H1 (cell line): ENCODE measurements around the gene SLC2A10. TPM values are rescaled to one million over a fixed set of nuclear protein-coding genes. Genes with fewer than 3 reads are reported as not detected.

Experiments used
- CTCF ChIA-PET: fragments of 300-600 bp; sonication (Branson Sonifier 250); formaldehyde crosslinking; loops from one replicate; lab custom pipeline; 2021; ENCODE audit not compliant: partially characterized antibody; lab: Charles Lee
- POLR2A ChIA-PET: fragments of 300-600 bp; sonication (Branson Sonifier 250); formaldehyde crosslinking; loops from one replicate; lab custom pipeline; 2021; ENCODE audit warnings: inconsistent platforms; ENCODE audit not compliant: partially characterized antibody; lab: Charles Lee
- DNase-seq, 2 experiments: peaks; one replicate each; pipeline versions ENCODE4 v3.0.0 to v3.0.0-alpha.2; 2010 to 2022; ENCODE audit warnings: low spot score in 2 of 2, low read depth in 1 of 2, mixed read lengths in 1 of 2
- FAIRE-seq: peaks from 2 replicates; lab custom pipeline; 2011; peaks lifted over from hg19 to GRCh38; lab: Jason Lieb, UNC
- H2AFZ ChIP-seq: 2 replicates; pipeline ENCODE4 v1.8.1; 2012; ENCODE audit warnings: low read length, inconsistent platforms
- H2AK5ac ChIP-seq: 2 replicates; pipeline ENCODE4 v1.6.1; 2013; ENCODE audit warnings: low read depth, low read length
- H2BK120ac ChIP-seq: replicated peaks from 2 replicates; pipeline ENCODE3; 2013; ENCODE audit warnings: low read depth, low read length, inconsistent platforms
- H2BK12ac ChIP-seq: 2 replicates; pipeline ENCODE4 v1.6.1; 2013; ENCODE audit warnings: low read depth, low read length
- H2BK15ac ChIP-seq: 2 replicates; pipeline ENCODE4 v1.6.1; 2013; ENCODE audit warnings: low read length
- H2BK20ac ChIP-seq: 2 replicates; pipeline ENCODE4 v1.6.1; 2013; ENCODE audit warnings: low read length
- H2BK5ac ChIP-seq: 2 replicates; pipeline ENCODE4 v1.6.1; 2013; ENCODE audit warnings: low read depth, low read length
- H3K14ac ChIP-seq: 2 replicates; pipeline ENCODE4 v1.6.1; 2013; ENCODE audit warnings: inconsistent platforms; ENCODE audit not compliant: insufficient read length
- H3K18ac ChIP-seq: 2 replicates; pipeline ENCODE4 v1.6.1; 2013; ENCODE audit warnings: low read length; ENCODE audit errors: extremely low read depth
- H3K23ac ChIP-seq: 2 replicates; pipeline ENCODE4 v1.6.1; 2013; ENCODE audit warnings: inconsistent platforms; ENCODE audit not compliant: insufficient read length
- H3K23me2 ChIP-seq: 2 replicates; pipeline ENCODE4 v1.6.1; 2013; ENCODE audit warnings: low read depth, low read length
- H3K27ac ChIP-seq: 2 replicates; pipeline ENCODE4 v1.6.1; 2011; ENCODE audit warnings: low read depth, low read length, inconsistent platforms
- H3K27me3 ChIP-seq, 4 experiments: replicated peaks in 1 of 4; 1 replicate in 1 of 4; 2 replicates in 3 of 4; pipeline versions ENCODE4 v1.6.1 to v1.8.1; 2011 to 2013; ENCODE audit warnings: low read length in 3 of 4, mild to moderate bottlenecking in 3 of 4, inconsistent platforms in 2 of 4, mixed read lengths in 2 of 4, moderate library complexity in 1 of 4; ENCODE audit not compliant: control insufficient read depth in 3 of 4, insufficient read depth in 3 of 4; ENCODE audit errors: extremely low read depth in 1 of 4
- H3K36me3 ChIP-seq, 4 experiments: 2 replicates each; pipeline versions ENCODE4 v1.6.1 to v1.8.1; 2011 to 2013; ENCODE audit warnings: mild to moderate bottlenecking in 4 of 4, low read length in 3 of 4, moderate library complexity in 2 of 4, control low read depth in 1 of 4, inconsistent platforms in 1 of 4; ENCODE audit not compliant: insufficient read depth in 4 of 4, control insufficient read depth in 2 of 4
- H3K4ac ChIP-seq: replicated peaks from 2 replicates; pipeline ENCODE3; 2013; ENCODE audit warnings: low read length, low read depth, mixed read lengths, inconsistent platforms; ENCODE audit not compliant: insufficient read length
- H3K4me1 ChIP-seq, 4 experiments: replicated peaks in 1 of 4; 1 replicate in 1 of 4; 2 replicates in 3 of 4; pipeline versions ENCODE4 v1.6.1 to v1.8.1; 2011 to 2013; ENCODE audit warnings: low read length in 3 of 4, inconsistent platforms in 2 of 4, mixed read lengths in 1 of 4; ENCODE audit not compliant: insufficient read depth in 4 of 4, control insufficient read depth in 3 of 4
- H3K4me2 ChIP-seq, 2 experiments: 2 replicates each; pipeline versions ENCODE4 v1.6.1 to v1.8.1; 2011 to 2013; ENCODE audit warnings: low read depth in 2 of 2, low read length in 2 of 2, control low read depth in 1 of 2, inconsistent platforms in 1 of 2, mild to moderate bottlenecking in 1 of 2; ENCODE audit not compliant: insufficient read depth in 1 of 2
- H3K4me3 ChIP-seq, 4 experiments: fragments of 200-600, 300-600 bp in 1 of 4; sonication (generic), shearing (Covaris generic), sonication (Bioruptor Twin) in 1 of 4; 2 replicates each; pipeline versions ENCODE4 v1.5.1 to v1.8.1; 2011 to 2016; ENCODE audit warnings: low read length in 4 of 4, low read depth in 3 of 4, control low read depth in 2 of 4, inconsistent platforms in 2 of 4, mild to moderate bottlenecking in 2 of 4, mixed read lengths in 1 of 4, moderate library complexity in 1 of 4; ENCODE audit not compliant: insufficient read depth in 2 of 4; ENCODE audit errors: extremely low read depth in 1 of 4
- H3K56ac ChIP-seq: replicated peaks from 2 replicates; pipeline ENCODE3; 2013; ENCODE audit warnings: low read depth, mild to moderate bottlenecking, mixed read lengths, low read length, inconsistent platforms; ENCODE audit not compliant: insufficient read length
- H3K79me1 ChIP-seq: 2 replicates; pipeline ENCODE4 v1.6.1; 2013; ENCODE audit warnings: low read depth, low read length, control low read depth
- H3K79me2 ChIP-seq, 2 experiments: 2 replicates each; pipeline versions ENCODE4 v1.6.1 to v1.8.1; 2012 to 2013; ENCODE audit warnings: low read length in 2 of 2, mild to moderate bottlenecking in 2 of 2, inconsistent platforms in 1 of 2; ENCODE audit not compliant: insufficient read depth in 2 of 2, control insufficient read depth in 1 of 2
- H3K9ac ChIP-seq, 4 experiments: replicated peaks in 1 of 4; 1 replicate in 1 of 4; 2 replicates in 3 of 4; pipeline versions ENCODE4 v1.6.1 to v1.8.1; 2011 to 2013; ENCODE audit warnings: low read depth in 3 of 4, low read length in 3 of 4, control low read depth in 2 of 4, mild to moderate bottlenecking in 2 of 4, moderate library complexity in 2 of 4, inconsistent platforms in 1 of 4; ENCODE audit errors: extremely low read depth in 1 of 4
- H3K9me3 ChIP-seq, 2 experiments: 2 replicates each; pipeline versions ENCODE4 v1.6.1 to v1.8.1; 2012 to 2013; ENCODE audit warnings: mild to moderate bottlenecking in 2 of 2, moderate library complexity in 2 of 2, control low read depth in 1 of 2, inconsistent platforms in 1 of 2, low read depth in 1 of 2, low read length in 1 of 2, mixed read lengths in 1 of 2; ENCODE audit not compliant: insufficient read depth in 2 of 2
- H4K20me1 ChIP-seq, 2 experiments: replicated peaks in 1 of 2; 2 replicates each; pipeline versions ENCODE3 to v1.8.1; 2011 to 2013; ENCODE audit warnings: inconsistent platforms in 2 of 2, low read length in 2 of 2, mild to moderate bottlenecking in 1 of 2; ENCODE audit not compliant: insufficient read depth in 2 of 2, control insufficient read depth in 1 of 2
- H4K5ac ChIP-seq: 2 replicates; pipeline ENCODE4 v1.6.1; 2013; ENCODE audit warnings: low read length, low read depth, mixed read lengths, inconsistent platforms; ENCODE audit not compliant: insufficient read length
- H4K8ac ChIP-seq: 2 replicates; pipeline ENCODE4 v1.8.0; 2013; ENCODE audit warnings: mild to moderate bottlenecking, moderate library complexity, low read length, inconsistent platforms; ENCODE audit not compliant: insufficient read depth; ENCODE audit errors: extremely low read depth
- H4K91ac ChIP-seq: replicated peaks from 2 replicates; pipeline ENCODE3; 2013; ENCODE audit warnings: low read length, mixed read lengths, inconsistent platforms; ENCODE audit not compliant: insufficient read length
- JUN ChIP-seq: IDR thresholded peaks from 2 replicates; pipeline ENCODE4 v1.6.1; 2011; ENCODE audit warnings: low read depth, mild to moderate bottlenecking, improper control_type of control experiment, low read length
- KDM1A ChIP-seq: fragments of 200-600, 300-600 bp; sonication (generic); IDR thresholded peaks from 2 replicates; pipeline ENCODE4 v1.7.1; 2016; ENCODE audit warnings: mild to moderate bottlenecking, low read length, borderline replicate concordance
- RAD21 ChIP-seq, 2 experiments: IDR thresholded peaks in 1 of 2; conservative IDR thresholded peaks in 1 of 2; 2 replicates each; pipeline ENCODE4 v1.6.1; 2011; ENCODE audit warnings: low read depth in 2 of 2, low read length in 2 of 2, improper control_type of control experiment in 1 of 2, inconsistent platforms in 1 of 2, mild to moderate bottlenecking in 1 of 2, moderate library complexity in 1 of 2
- SIN3A ChIP-seq, 2 experiments: IDR thresholded peaks in 1 of 2; conservative IDR thresholded peaks in 1 of 2; 2 replicates each; pipeline ENCODE4 v1.6.1; 2011 to 2012; ENCODE audit warnings: low read length in 2 of 2, improper control_type of control experiment in 1 of 2, low read depth in 1 of 2, mild to moderate bottlenecking in 1 of 2
- WGBS, 2 experiments: shearing (Covaris generic) in 1 of 2; methylation state at CpG; one replicate each; pipeline versions ENCODE4 v1.1.6 to v1.1.7; 2013 to 2015; ENCODE audit warnings: low lambda C conversion rate in 2 of 2, mixed read lengths in 2 of 2, inconsistent platforms in 1 of 2, low coverage in 1 of 2, missing lambda C conversion rate in 1 of 2; ENCODE audit not compliant: insufficient replicate concordance in 2 of 2, insufficient coverage in 1 of 2, insufficient read length in 1 of 2; ENCODE audit errors: extremely low coverage in 1 of 2, missing lambda C conversion rate in 1 of 2; 5-methylcytosine and 5-hydroxymethylcytosine counted together
- polyA plus RNA-seq, 7 experiments: library from polyadenylated mRNA; depleted of rRNA in 3 of 7; stranded (reverse) in 5 of 7; unstranded in 2 of 7; fragments of >200 nt in 5 of 7; fragments of 200-250 nt in 2 of 7; gene quantifications; 1 replicate in 5 of 7; 2 replicates in 1 of 7; 4 replicates in 1 of 7; pipeline versions ENCODE4 v1.2.1 to v1.2.3, GENCODE V29; 2011 to 2013; ENCODE audit warnings: missing spikeins in 2 of 7, mixed read lengths in 2 of 7
- total RNA-seq: library from RNA; stranded (reverse); fragmentation: NEBNext Ultra II Directional; extraction: Animal tissue kit (Norgen Biotek cat#: 25700); gene quantifications from 2 replicates; pipeline ENCODE4 v1.2.1, GENCODE V29; 2021
- TF ChIP-seq, protein P1 (sequence below), 3 experiments: IDR thresholded peaks; 1 replicate in 2 of 3; 2 replicates in 1 of 3; pipeline versions ENCODE4 v1.5.1 to v1.6.1; 2011; ENCODE audit warnings: low read length in 3 of 3, mild to moderate bottlenecking in 3 of 3, inconsistent platforms in 2 of 3, low read depth in 1 of 3, moderate library complexity in 1 of 3; ENCODE audit not compliant: insufficient read depth in 1 of 3; ENCODE audit errors: control extremely low read depth in 1 of 3
- TF ChIP-seq, protein P2 (sequence below): IDR thresholded peaks from 2 replicates; pipeline ENCODE4 v1.6.1; 2012; ENCODE audit warnings: inconsistent platforms

SLC2A10 gene
- total and polyA plus RNA-seq, 2 of the 8 experiments (the other 6 are each of a cell fraction or from before 2014, with no cell fraction given): 9.0 to 9.7 TPM

DNA sequence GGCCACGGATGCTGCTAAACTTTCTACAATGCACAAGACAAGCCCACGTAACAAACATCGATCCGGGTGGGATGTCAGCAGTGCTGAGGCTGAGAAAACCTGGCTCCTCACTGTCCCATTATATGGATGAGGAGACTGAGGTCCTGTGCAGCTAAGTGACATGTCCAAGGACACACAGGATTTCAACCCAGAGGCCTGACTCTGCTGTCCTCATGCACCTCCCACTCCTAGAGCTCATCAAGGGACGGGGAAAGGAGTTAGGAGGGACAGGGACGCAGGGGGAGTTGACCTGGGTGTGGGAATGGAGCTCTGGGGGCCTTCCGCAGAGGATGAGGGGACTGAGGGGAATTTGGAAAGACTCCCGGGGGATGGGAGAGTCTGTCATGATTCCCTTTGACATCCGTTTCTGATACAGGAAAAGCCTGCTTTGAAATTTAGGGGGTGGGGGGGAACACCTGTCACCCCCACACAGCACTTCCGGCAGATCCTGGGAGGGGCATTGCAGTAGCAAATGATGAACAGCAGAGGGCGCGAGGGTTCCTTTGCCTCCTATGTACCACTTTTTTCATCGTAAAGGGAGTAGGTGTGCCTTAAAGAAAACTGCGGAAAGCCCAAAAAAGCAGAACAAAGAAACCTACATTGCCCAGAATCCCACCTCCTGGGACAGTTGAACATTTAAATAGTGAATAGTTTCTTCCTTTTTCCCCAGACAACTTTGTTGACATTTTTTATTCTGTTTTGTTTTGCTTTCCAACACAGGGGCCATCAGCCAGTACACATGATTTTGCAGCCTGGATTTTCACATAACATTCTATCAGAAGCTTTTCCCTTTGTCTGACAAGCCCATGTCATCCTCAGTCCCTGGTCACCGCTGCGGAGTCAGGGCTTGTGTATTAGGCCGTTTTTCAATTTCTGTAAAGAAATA, 48.6 kb downstream of the SLC2A10 start:
- Histone ChIP-seq H3K23me2 (no peaks in the 10 kb centered on the region), H3K4me1 (no peaks in the 10 kb centered on the region), H4K5ac (no peak overlapping the region), H3K27me3 (no peaks in the 10 kb centered on the region), H3K36me3 (no peaks in the 10 kb centered on the region), H3K4me3 (no peak overlapping the region), H3K9me3 (no peaks in the 10 kb centered on the region), H3K4me2 (no peak overlapping the region), H3K56ac (no peak overlapping the region), H4K8ac (no peak overlapping the region), H2BK5ac (no peak overlapping the region), H4K91ac (no peak overlapping the region), H2BK20ac (no peak overlapping the region), H2AK5ac (no peak overlapping the region), H3K27ac (no peak overlapping the region), H3K4ac (no peak overlapping the region), H3K18ac (no peak overlapping the region), H2AFZ (peak overlapping the region; percentile 66; the same call in 1 of the 2 replicates), H3K14ac (no peak overlapping the region), H3K79me1 (no peaks in the 10 kb centered on the region), H3K79me2 (no peaks in the 10 kb centered on the region), H2BK120ac (no peak overlapping the region), H2BK12ac (no peak overlapping the region), H2BK15ac (0 out of 2 replicates have a peak overlapping the region, but pooled peaks have one; percentile 40), H4K20me1 (no peaks in the 10 kb centered on the region), H3K9ac (no peak overlapping the region), H3K23ac (no peak overlapping the region)
- TF ChIP-seq, protein P1, sequence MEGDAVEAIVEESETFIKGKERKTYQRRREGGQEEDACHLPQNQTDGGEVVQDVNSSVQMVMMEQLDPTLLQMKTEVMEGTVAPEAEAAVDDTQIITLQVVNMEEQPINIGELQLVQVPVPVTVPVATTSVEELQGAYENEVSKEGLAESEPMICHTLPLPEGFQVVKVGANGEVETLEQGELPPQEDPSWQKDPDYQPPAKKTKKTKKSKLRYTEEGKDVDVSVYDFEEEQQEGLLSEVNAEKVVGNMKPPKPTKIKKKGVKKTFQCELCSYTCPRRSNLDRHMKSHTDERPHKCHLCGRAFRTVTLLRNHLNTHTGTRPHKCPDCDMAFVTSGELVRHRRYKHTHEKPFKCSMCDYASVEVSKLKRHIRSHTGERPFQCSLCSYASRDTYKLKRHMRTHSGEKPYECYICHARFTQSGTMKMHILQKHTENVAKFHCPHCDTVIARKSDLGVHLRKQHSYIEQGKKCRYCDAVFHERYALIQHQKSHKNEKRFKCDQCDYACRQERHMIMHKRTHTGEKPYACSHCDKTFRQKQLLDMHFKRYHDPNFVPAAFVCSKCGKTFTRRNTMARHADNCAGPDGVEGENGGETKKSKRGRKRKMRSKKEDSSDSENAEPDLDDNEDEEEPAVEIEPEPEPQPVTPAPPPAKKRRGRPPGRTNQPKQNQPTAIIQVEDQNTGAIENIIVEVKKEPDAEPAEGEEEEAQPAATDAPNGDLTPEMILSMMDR (IDR thresholded peaks at IDR 0.05; ENCODE audit: control extremely low read depth in 1 of 3, insufficient read depth in 1 of 3, low read depth in 1 of 3, low read length in 3 of 3): peak; percentile 81 to 89 (median 89)
- TF ChIP-seq, protein P2, sequence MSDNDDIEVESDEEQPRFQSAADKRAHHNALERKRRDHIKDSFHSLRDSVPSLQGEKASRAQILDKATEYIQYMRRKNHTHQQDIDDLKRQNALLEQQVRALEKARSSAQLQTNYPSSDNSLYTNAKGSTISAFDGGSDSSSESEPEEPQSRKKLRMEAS: no peak
- TF ChIP-seq SIN3A (conservative IDR thresholded peaks at IDR 0.05 in 1 of 2, IDR thresholded peaks at IDR 0.05 in 1 of 2; ENCODE audit: low read depth in 1 of 2, low read length in 2 of 2) (peak; percentile 35 to 71; a peak in 2 of 4 replicates), KDM1A (peak; percentile 82; the same call in 1 of the 2 replicates), RAD21 (IDR thresholded peaks at IDR 0.05 in 1 of 2, conservative IDR thresholded peaks at IDR 0.05 in 1 of 2; ENCODE audit: low read depth in 2 of 2, low read length in 2 of 2) (peak; percentile 88 to 89), JUN (no peak)
- 57% methylated on average over 17 of the region's 17 CpGs; no CpG with 5 or more reads in 1 of the 2 experiments for WGBS, 2 experiments
- FAIRE-seq (peak; percentile 69), DNase-seq (peak in 1 of 2 experiments; percentile 84)
- ChIA-PET POLR2A (interaction anchor here (0.5 kb wide), 1 partner anchor 501 kb away, joined by 5 read pairs; no protein-coding TSS in a partner anchor), CTCF (interaction anchor here (0.6 to 3.5 kb wide), 40 partner anchors 9 to 563 kb away, joined by 3 to 26 read pairs (median 4); no protein-coding TSS in a partner anchor)
